Measurements from ENCODE around the gene ATOSA.

The ATOSA gene

GRCh38 chr15:52689562-52689961, 10.4 kb upstream of the ATOSA start:
- DNase-seq (ENCODE audit: low read depth in 2 of 2, low spot score in 1 of 2) = no peak

DNA sequence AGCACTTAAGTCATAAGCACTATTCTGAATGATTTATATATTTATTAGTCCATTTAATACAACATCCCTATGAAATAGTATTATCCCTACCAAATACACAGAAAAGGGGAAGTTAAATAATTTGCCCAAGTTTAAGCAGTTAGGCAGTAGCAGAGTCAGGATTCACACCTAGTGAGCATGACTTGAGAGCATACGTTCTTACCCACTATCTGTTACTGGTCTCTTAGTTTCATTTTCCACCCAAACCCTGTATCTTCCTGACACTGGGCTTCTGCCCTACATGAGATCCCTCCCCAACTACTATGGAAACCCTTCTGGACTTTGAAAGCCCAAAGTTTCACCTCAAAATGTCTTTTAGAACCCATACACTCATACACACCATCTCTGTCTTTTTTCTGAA, 4.4 kb upstream of the ATOSA start:
- no peak for DNase-seq (ENCODE audit: low read depth in 2 of 2, low spot score in 1 of 2)

DNA sequence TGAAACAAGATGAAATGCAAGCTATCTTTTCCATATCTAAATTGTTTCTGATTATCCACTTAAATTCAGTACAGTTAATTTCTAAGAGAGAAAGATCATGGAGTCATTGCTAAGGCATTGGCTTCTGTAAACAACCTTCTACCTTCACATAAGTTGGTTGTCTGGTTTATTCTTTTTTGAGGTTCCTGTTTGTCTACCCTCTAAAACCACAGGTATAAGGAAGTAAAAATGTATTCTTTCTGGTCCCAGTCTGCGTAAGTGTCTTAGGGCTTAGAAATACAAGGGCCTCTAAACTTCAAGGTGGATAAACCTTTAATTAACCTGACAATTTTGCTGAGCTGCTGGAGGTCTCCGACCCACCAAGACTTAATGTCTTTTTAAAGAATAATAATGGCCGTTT, 3.6 kb upstream of the ATOSA start:
- no peak for DNase-seq (ENCODE audit: low read depth in 2 of 2, low spot score in 1 of 2)

DNA sequence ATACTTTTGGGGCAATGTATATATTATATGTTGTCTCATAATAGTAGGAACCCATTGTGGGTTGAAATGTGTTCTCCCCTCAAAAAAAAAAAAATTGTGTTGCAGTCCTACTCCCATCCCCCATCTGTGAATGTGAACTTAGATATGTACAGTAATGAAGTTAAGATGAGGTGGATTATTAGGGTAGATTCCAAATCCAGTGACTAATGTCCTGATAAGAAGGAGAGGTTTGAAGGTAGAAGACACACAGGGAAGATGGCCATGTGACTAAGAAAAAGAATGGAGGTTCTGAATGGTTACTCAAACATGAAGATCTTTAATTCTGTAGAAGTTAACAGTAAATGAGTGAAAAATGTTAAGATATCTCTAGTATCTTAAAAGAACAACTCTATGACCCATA, 3.0 kb upstream of the ATOSA start:
- DNase-seq (ENCODE audit: low read depth in 2 of 2, low spot score in 1 of 2) = no peak

GRCh38 chr15:52681441-52681840, 2.3 kb upstream of the ATOSA start:
- DNase-seq (ENCODE audit: low read depth in 2 of 2, low spot score in 1 of 2) = no peak

DNA sequence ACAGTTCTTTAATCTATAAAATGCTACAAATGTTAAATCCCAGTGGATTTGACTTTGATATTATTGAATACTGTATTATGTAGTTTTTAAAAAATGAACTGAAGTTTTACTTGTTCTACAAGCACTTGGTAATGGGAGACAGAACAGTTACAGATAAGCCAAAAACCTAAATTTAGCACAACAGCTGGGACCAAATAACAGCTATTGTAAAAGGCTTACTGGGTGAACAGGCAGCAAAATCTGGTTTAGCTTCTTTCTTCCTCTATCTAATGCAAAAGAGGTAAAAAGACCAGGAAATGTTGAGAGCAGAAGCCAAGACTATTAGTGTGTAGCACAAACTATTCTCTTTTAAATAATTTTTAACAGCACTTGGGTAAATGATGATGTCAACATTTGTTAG, 1.6 kb upstream of the ATOSA start:
- DNase-seq (ENCODE audit: low read depth in 2 of 2, low spot score in 1 of 2) = no peak

GRCh38 chr15:52680041-52680391, 828 bp upstream of the ATOSA start:
- DNase-seq (ENCODE audit: low read depth in 2 of 2, low spot score in 1 of 2) = no peak

GRCh38 chr15:52678468-52679231, 538 bp downstream of the ATOSA start:
- DNase-seq (ENCODE audit: low read depth in 2 of 2, low spot score in 1 of 2) = peak; percentile 24 to 39

GRCh38 chr15:52677593-52678467, 1.4 kb downstream of the ATOSA start:
- DNase-seq (ENCODE audit: low read depth in 2 of 2, low spot score in 1 of 2) = peak; percentile 19 to 25

- no peak for DNase-seq (ENCODE audit: low read depth in 2 of 2, low spot score in 1 of 2)
Measured at GRCh38 chr15:52674831-52675230, 4.4 kb downstream of the ATOSA start.

GRCh38 chr15:52673734-52674133, 5.5 kb downstream of the ATOSA start:
- no peak for DNase-seq (ENCODE audit: low read depth in 2 of 2, low spot score in 1 of 2)

GRCh38 chr15:52673312-52673711, 5.9 kb downstream of the ATOSA start:
- no peak for DNase-seq (ENCODE audit: low read depth in 2 of 2, low spot score in 1 of 2)

DNA sequence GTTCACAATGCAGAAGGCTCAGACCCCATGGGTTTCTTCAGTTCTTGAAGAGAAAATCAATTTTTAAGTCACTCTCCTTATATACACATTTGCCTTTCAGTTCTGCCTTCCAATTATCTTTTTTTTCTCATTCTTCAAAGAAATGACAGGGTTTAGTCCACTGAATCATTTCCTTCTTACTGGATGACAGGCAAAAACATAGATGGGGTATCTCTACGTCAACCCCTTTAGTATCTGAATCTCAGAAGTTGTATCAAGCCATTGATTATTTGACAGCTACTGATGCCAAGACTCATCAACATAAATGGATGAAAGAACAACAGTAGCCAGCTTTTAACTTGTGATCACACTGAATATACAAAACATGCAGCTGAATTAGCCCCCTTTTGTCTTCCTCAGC, 6.5 kb downstream of the ATOSA start:
- DNase-seq (ENCODE audit: low read depth in 2 of 2, low spot score in 1 of 2) = no peak

- DNase-seq (ENCODE audit: low read depth in 2 of 2, low spot score in 1 of 2) = no peak
Measured at GRCh38 chr15:52670087-52670486, 9.1 kb downstream of the ATOSA start.

- DNase-seq (ENCODE audit: low read depth in 2 of 2, low spot score in 1 of 2) = no peak
Measured at GRCh38 chr15:52668133-52668532, 11.1 kb downstream of the ATOSA start.

GRCh38 chr15:52667597-52667996, 11.6 kb downstream of the ATOSA start:
- DNase-seq (ENCODE audit: low read depth in 2 of 2, low spot score in 1 of 2) = no peak

GRCh38 chr15:52663536-52664294, 15.5 kb downstream of the ATOSA start:
- DNase-seq (ENCODE audit: low read depth in 2 of 2, low spot score in 1 of 2) = no peak

- no peak for DNase-seq (ENCODE audit: low read depth in 2 of 2, low spot score in 1 of 2)
Measured at GRCh38 chr15:52661909-52662308, 17.3 kb downstream of the ATOSA start.

GRCh38 chr15:52660192-52660591, 19.0 kb downstream of the ATOSA start:
- no peak for DNase-seq (ENCODE audit: low read depth in 2 of 2, low spot score in 1 of 2)

GRCh38 chr15:52658955-52659354, 20.2 kb downstream of the ATOSA start:
- no peak for DNase-seq (ENCODE audit: low read depth in 2 of 2, low spot score in 1 of 2)

GRCh38 chr15:52657338-52657737, 21.9 kb downstream of the ATOSA start:
- no peak for DNase-seq (ENCODE audit: low read depth in 2 of 2, low spot score in 1 of 2)

DNA sequence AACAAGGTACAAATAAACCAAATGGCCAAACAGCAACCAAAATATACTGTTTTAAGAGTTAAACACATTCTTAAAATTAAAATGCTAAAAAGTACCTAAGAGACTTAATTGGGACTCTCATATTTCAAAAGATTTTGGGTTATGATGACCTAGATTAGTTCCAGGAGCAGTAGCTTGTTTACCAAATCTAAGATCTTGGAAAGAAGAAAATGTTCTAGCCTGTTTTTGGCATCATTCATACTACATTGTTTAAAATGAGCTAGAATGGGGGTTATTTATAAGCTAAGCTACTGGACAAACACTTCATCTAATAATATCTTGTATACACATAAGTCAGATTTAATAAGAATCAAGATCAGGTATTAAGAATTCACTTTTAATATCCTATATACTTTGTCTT, 22.8 kb downstream of the ATOSA start:
- DNase-seq (ENCODE audit: low read depth in 2 of 2, low spot score in 1 of 2) = no peak
